Measurements from ENCODE around the gene GRIK3. TPM values are rescaled to one million over a fixed set of nuclear protein-coding genes. Genes with fewer than 3 reads are reported as not detected.
A peak's percentile ranks its signal among the peaks of the same experiment; 100 is the strongest.

Gene GRIK3
- total and polyA plus RNA-seq, 2 of the 8 experiments (the other 6 are each of a cell fraction or from before 2014, with no cell fraction given) = 2.1 to 3.4 TPM

GRCh38 chr1:37040261-37040660, 5.9 kb upstream of the GRIK3 start:
- no peak overlapping the region for H2AFZ ChIP-seq (ENCODE audit: low read length)
- H4K8ac ChIP-seq (ENCODE audit: extremely low read depth, insufficient read depth, low read length) = no peak overlapping the region
- no peak overlapping the region for H3K4me3 ChIP-seq (ENCODE audit: extremely low read depth in 1 of 4, insufficient read depth in 2 of 4, low read depth in 3 of 4, low read length in 4 of 4)
- no peaks in the 10 kb centered on the region for H3K9me3 ChIP-seq (ENCODE audit: insufficient read depth in 2 of 2, low read depth in 1 of 2, low read length in 1 of 2)
- H3K18ac ChIP-seq (ENCODE audit: extremely low read depth, low read length) = no peak overlapping the region
- H2BK120ac ChIP-seq (replicated peaks; ENCODE audit: low read depth, low read length) = no peak overlapping the region
- FAIRE-seq (no peak), DNase-seq (ENCODE audit: low read depth in 1 of 2, low spot score in 2 of 2) (no peak)
- no peak overlapping the region for H4K5ac ChIP-seq (ENCODE audit: insufficient read length, low read depth, low read length)
- no peaks in the 10 kb centered on the region for H3K79me1 ChIP-seq (ENCODE audit: low read depth, low read length)
- no peak overlapping the region for H2BK15ac ChIP-seq (ENCODE audit: low read length)
- no peak overlapping the region for H3K23ac ChIP-seq (ENCODE audit: insufficient read length)
- no peak overlapping the region for H3K4me2 ChIP-seq (ENCODE audit: insufficient read depth in 1 of 2, low read depth in 2 of 2, low read length in 2 of 2)
- peaks cover 27 to 72% (median 51%) of the 10 kb centered on the region in 4 experiments for H3K4me1 ChIP-seq (replicated peaks in 1 of 4; ENCODE audit: control insufficient read depth in 3 of 4, insufficient read depth in 4 of 4, low read length in 3 of 4)
- H3K36me3 ChIP-seq (ENCODE audit: control insufficient read depth in 2 of 4, insufficient read depth in 4 of 4, low read length in 3 of 4) = no peaks in the 10 kb centered on the region
- no peak for TF ChIP-seq MAX (IDR thresholded peaks at IDR 0.05)
- no peak for TF ChIP-seq BCL11A (IDR thresholded peaks at IDR 0.05; ENCODE audit: low read depth in 2 of 2, low read length in 2 of 2)
- no peak for TF ChIP-seq SIRT6 (IDR thresholded peaks at IDR 0.05; ENCODE audit: low read length)
- peak; percentile 47; the same call in 1 of the 2 replicates for TF ChIP-seq SP1 (IDR thresholded peaks at IDR 0.05; ENCODE audit: low read depth, low read length)
- H3K27me3 ChIP-seq (replicated peaks in 1 of 4; ENCODE audit: control insufficient read depth in 3 of 4, extremely low read depth in 1 of 4, insufficient read depth in 3 of 4, low read length in 3 of 4) = peaks cover 0 to 12% (median 9%) of the 10 kb centered on the region in 4 experiments; a peak in 6 of 7 replicates
- H3K4ac ChIP-seq (replicated peaks; ENCODE audit: insufficient read length, low read depth, low read length) = no peak overlapping the region
- H2BK20ac ChIP-seq (ENCODE audit: low read length) = peak overlapping the region; percentile 93; the same call in 1 of the 2 replicates
- 58% methylated on average over 3 of the region's 3 CpGs; no CpG with 5 or more reads in 1 of the 2 experiments for WGBS, 2 experiments (ENCODE audit: extremely low coverage in 1 of 2, insufficient coverage in 1 of 2, insufficient read length in 1 of 2, insufficient replicate concordance in 2 of 2, low coverage in 1 of 2, low lambda C conversion rate in 2 of 2, missing lambda C conversion rate in 1 of 2)
- no peak overlapping the region for H2AK5ac ChIP-seq (ENCODE audit: low read depth, low read length)
- no peak overlapping the region for H3K14ac ChIP-seq (ENCODE audit: insufficient read length)
- no peak overlapping the region for H3K56ac ChIP-seq (replicated peaks; ENCODE audit: insufficient read length, low read depth, low read length)
- ChIA-PET POLR2A (ENCODE audit: partially characterized antibody) (no interaction called here), CTCF (ENCODE audit: partially characterized antibody) (interaction anchor here (1.2 to 1.4 kb wide), 2 partner anchors 284 to 302 kb away, joined by 3 to 4 read pairs; no protein-coding TSS in a partner anchor)
- H3K9ac ChIP-seq (replicated peaks in 1 of 4; ENCODE audit: extremely low read depth in 1 of 4, low read depth in 3 of 4, low read length in 3 of 4) = no peak overlapping the region
- no peaks in the 10 kb centered on the region for H3K79me2 ChIP-seq (ENCODE audit: control insufficient read depth in 1 of 2, insufficient read depth in 2 of 2, low read length in 2 of 2)
- H2BK5ac ChIP-seq (ENCODE audit: low read depth, low read length) = no peak overlapping the region
- no peak overlapping the region for H4K91ac ChIP-seq (replicated peaks; ENCODE audit: insufficient read length, low read length)
- no peak overlapping the region for H2BK12ac ChIP-seq (ENCODE audit: low read depth, low read length)
- H4K20me1 ChIP-seq (replicated peaks in 1 of 2; ENCODE audit: control insufficient read depth in 1 of 2, insufficient read depth in 2 of 2, low read length in 2 of 2) = no peaks in the 10 kb centered on the region
- no peak overlapping the region for H3K27ac ChIP-seq (ENCODE audit: low read depth, low read length)
- peaks cover 9% of the 10 kb centered on the region for H3K23me2 ChIP-seq (ENCODE audit: low read depth, low read length)
